GM21825 (cell line): Measurements from ENCODE around the gene ETV1.

Experiments used
- ATAC-seq: cut with Tn5 transposase; IDR thresholded peaks from one replicate; pipeline ENCODE4 v1.9.1; 2021; ENCODE audit warnings: mild to moderate bottlenecking, moderate library complexity; ENCODE audit not compliant: unreplicated experiment

Gene ETV1

DNA sequence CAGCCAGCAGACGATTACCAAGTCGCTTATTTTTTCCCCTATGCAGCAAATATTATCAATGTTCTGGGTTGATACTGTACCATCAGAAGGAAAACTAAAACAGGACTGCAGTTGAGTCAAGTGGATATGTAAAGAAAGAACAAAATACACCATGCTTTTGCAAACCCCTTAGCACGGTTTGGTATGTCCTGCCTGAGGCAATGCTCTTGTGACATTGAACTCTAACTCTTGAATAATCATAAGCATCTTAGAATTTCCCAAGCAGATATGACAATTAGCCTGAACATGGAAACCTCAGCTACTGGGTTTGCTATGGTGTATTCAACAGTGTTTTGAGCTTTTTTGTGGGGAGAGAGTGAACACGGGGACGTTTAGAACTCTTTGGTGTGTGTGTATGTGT is 107.4 kb downstream of the ETV1 start:
- no peak for ATAC-seq

DNA sequence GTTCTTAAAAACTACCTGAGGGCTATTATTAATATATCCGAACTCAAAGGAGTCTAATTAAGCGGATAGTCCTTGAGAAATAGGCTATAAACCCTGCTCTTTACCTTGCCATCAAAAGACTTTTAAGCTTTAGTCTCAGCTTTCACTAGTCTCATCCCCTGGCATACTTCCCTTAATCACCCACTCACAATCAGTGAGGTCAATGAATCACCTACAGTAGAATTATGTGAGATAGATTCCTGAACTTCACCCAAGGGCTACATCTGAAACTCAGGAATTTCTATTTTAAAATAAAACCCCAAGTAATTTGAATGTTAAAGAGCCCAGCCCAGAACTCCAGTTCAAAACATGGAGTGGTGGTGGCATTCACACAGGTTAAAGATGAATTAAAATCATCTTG is 108.7 kb downstream of the ETV1 start:
- ATAC-seq = no peak

DNA sequence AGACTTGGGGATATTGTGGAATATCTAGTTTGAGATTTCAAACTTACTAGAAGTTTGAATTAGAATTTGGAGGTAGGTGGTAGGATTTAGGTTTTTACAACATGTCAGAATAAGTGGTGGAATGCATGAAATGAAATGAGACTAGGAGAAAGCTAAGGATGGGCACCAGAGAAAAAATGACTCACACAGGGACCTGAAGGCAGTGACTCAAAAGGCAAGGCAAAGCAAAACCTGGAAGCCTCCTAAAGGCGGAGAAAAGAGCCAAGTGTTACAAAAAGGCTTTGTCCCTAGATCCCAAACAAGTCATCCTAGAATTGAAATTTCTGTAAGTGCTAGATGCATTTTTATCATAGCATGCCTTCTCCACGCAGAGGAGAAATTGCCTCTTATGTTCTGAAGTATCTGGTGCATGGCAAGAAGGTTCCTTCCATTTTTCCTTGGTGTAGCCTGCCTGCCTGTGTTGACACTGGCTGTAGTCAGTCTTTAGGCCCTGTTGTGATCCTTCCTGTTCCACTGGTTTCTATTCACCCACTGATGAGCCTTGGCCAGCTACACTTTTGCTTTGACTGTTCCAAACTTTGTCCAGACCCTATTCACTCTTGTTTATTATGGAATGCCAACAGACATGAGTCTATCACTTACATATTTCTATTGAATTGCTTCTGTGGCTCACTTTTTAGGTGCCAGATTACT is 109.3 kb downstream of the ETV1 start:
- ATAC-seq = no peak

DNA sequence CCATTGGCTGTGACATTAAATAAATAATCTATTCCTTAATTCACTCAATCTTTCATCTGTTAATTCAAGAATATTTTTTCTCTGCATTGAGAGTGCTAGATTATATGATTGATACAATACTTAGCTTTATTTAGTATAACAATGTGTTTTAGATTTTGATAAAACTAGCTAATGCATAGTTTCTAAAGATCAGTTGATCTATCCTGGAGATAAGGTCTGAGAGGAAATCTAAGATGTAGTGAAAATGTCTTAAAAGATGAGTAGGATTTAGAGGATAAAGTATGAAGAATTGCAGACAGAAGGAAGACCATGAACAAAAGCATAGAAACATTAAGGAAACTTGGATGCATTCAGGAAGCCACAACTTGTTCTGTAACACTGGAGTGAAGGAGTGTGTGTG is 110.3 kb downstream of the ETV1 start:
- ATAC-seq = no peak

DNA sequence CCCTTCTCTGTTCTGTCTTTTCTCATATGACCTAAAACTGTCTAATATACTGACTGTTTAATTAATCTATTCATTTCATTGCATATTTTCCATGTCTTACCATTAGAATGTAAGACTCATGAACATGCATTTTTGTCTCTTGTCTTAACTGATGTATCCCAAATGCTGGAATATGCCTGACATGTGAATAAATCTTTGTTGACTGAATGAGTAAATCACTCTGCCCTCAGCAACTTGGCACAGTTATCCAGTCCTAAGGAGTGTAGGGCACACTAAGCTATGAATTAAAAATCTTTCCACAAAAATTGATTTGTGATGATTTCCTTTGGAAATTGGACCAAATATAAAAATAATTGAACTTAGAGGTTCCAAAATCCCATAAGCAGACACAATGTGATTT is 111.3 kb downstream of the ETV1 start:
- no peak for ATAC-seq

DNA sequence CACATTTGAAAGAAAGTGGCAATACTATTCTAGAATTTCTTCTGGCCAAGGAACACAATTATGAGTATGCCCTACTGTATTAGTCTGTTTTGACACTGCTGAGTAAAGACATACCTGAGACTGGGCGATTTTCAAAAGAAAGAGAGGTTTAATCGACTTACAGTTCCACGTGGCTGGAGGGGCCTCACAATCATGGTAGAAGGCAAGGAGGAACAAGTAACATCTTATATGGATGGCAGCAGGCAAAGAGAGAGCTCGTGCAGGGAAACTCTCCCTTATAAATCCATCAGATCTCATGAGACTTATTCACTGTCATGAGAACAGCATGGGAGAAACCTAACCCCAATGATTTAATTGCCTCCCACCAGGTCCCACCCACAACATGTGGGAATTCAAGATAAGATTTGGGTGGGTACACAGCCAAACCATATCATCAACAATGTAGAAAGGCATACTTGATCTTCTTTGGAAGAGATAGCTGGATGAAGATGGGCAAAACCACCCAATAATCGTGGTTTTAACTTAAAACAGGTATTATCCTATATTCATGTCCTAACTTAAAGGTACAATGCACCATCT is 113.9 kb downstream of the ETV1 start:
- no peak for ATAC-seq

DNA sequence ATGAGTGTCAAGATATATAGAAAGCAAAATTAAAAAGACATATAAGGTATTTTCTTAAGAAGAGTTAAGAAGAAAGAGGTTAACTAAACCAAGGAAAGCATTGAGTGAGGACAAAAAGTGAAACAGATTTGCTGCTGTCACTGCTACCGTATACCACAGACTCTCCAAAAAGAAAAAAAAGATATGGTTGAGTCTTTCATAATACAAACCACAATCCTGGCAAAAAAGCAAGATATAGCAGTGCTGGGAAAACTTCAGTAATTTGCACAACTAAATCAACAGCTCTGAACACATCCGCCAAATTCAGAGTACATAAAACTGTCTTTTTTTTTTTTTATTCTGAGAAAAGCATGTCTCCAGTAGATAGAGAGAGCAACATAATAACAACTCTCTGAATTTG is 114.7 kb downstream of the ETV1 start:
- ATAC-seq = no peak

DNA sequence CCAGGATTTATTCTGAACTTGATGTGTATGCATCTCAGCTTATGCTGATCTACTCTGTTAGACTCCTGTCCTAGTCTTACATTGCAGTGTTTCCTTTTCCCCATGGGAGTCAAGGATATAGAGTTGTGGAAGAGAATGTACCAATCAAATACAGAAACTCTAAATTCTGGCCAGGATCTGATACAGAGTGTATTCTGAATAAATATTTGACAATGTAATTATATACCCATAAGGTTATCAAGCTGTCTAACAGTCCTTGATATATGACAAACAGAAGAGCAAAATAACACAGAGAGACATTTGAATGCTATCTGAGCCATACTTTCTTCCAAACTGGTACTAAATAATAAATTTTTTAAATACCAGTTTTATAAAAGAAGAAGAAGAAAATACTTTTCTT is 116.8 kb downstream of the ETV1 start:
- no peak for ATAC-seq

DNA sequence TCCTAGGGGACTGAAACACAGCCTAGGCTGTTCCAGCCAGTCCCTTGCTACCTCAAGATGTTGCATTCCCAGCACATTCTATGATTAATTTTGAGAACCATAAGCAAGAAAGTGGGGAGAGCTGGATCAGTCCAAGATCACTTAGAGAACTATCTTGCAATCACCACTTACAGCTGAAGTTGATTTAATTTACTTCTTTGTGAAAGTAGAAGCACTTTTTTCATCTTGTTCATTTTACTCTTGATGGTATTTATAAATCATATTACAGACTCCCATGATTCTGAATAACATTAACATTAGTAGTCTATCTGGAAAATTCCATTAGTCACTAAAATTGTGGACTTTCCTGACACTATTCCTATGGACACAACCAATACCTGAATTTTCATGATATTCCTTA is 118.5 kb downstream of the ETV1 start:
- ATAC-seq = no peak

DNA sequence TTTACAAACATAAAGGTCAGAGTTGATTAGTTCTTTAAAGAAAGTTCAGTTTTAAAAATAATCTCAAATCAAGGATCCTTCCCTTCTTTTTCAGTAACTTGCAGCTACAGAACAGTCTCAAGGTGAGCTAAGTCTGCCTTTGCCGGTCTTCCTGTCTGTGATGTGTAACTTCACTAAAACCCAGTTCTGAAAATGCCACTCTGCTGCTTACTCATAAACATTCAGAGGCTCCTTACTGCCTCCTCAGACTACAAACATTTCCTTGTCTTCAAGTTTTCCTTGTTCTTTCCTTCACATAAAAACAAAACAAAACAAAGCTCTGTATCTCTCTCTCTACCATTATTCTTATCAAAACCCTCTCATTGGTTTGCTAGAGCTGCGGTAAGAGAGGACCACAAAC is 128.7 kb downstream of the ETV1 start:
- no peak for ATAC-seq

DNA sequence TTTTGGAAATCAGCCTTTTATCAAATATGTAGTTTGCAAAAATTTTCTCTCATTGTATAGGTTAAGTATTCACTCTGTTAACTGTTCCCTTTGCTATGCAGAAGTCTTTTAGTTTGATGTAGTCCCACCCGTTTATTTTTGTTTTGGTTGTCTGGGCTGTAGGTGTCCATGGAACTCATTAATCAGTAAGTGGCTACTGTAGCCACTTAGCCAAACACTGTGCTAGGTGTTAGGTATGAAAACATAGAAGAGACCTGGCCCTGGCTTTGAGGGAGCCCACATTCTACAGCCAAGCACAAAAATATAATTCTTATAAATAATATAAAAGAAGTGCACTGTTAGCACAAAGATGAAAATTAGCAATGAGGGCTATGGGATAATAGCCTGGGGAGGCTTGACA is 133.5 kb downstream of the ETV1 start:
- no peak for ATAC-seq

DNA sequence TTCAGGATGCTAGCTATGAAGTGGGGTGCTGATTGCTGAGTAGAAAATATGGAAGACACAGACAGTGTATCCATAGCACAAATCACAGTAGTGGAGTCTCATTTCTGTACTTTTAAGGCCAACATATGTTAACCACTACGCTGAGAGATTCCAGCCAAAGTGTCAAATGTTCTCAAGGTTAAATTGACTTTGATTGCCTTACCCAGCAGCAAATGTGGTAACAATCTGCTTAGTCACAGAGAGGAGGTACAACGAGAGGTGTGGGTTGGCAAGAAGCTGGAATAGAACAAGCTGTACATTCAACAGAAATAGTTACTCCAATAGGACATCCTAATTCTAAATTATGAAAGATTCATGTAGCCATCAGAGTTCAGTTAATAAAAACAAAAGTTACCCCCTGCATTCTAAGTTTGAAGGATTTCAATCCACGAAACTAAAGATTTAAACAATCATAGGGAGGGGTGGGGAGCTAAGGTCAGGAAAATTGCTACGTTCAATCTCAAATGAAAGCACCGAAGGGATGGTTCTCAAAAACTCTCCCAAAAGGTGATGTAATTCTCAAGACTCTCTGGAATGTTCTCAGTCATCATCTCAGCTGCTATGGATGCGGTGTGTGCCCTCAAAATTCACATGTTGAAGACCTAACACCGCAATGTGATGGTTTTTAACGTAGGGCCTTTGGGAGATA is 137.0 kb downstream of the ETV1 start:
- ATAC-seq = no peak

DNA sequence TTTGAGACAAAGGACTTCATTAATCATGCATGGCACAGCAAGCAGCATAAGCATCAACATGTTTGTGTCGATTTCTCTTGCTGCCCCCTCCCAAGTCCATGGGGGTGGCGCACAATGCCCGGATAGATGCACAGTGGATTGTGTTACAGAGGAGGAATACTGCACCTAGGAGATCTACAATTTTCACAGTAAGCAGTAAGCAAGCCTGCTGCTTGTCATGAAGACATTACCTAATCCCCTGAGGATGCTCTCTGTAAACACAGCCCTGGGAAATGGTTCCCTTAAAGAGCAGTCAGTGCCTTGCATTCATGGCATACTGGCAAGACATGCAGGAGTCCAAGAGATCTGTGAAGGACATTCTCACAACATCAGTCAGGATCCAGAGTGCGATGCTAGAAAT is 137.7 kb downstream of the ETV1 start:
- ATAC-seq = no peak

DNA sequence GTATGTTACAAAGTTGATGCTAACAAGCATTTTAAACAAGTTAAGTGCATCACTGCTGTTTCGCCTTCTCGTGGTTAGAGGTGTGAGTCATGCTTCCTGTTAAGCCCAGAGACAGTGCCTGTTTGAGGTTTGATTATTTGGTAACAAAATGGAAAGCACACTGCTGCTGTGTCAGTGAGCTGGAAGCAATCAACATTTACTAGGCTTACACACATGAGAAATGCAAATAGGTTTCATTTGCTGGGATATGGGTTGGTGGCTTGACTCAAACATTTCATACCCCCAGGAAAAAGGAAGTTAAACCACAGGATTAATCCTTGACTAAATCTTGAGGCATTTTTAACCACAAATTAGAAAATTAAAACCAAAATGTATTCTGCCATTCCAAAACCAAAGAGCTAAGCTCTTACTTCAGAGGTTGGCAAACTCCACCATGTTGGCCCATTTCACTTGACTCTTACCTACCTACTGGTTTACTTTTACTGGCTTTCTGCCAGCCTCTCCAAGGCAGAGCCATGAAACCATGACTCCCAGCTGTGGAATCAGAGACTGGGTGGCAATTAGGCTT is 139.2 kb downstream of the ETV1 start:
- peak; percentile 99 for ATAC-seq

DNA sequence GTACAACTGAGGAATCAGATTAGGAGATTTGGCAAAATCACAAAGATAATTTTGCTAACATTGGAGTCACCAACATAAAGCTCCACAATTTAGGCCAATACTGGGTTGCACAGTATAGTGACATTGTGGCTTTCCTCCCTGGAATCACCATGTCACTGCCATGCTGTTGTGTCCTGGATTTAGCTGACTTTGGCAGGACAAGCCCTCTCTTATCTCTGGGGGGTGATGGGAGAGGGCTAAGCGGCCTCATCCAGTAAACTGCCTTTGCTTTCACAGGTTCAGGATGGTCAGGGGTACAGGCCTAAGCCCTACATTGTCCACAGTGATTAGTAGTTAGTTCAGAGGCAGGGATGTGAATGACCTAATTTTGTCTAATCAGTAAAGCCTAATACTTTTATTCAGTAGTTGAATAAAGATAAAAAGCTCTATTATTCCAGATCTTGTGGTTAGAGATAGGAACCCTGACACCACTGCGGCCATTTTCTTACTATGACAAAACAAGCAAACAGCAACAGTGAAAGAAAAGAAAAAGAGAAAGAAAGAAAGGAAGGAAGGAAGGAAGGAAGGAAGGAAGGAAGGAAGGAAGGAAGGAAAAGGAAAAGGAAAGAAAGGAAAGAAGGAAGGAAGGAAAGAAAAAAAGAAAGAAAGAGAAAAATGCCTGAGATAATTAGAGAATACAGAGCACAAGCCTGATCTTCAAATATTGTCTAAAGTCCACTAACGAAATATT is 140.1 kb downstream of the ETV1 start:
- ATAC-seq = no peak

DNA sequence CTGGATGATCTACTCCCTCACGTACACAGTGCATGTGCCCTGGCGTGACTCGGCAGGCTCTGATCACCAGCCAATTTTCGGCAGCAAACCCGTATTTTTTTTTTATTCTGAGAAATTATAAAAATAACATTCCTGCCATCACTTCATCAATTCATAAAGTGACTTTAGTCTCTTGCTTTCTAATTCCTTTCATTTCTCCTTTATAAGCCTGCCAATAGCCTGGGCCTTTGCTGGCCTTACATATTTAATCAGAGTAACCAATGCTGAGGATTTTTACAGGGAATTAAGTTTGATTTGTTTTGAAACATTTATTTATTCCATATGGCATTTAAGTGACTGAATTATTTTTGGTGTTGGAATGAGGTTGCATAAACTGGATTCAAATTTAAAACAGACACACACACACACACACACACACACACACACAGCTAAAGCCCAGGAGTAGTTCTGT is 140.8 kb downstream of the ETV1 start:
- ATAC-seq = no peak

DNA sequence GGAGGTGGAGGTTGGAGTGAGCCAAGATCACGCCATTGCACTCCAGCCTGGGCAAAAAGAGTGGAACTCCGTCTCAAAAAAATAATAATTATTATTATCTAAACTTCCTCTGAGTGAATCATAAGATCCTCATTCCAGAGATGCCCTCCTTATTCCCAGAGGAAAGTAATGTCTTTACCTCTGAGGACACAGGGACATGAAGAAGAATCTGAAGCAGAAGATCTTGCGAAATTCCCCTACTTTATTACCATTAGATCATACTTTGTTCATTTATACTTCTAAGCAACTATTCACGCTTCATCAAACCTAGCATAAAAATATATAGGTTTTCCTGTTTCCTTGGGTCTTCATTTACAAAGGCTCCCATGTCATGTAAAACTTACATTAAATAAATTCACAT is 143.1 kb downstream of the ETV1 start:
- no peak for ATAC-seq

DNA sequence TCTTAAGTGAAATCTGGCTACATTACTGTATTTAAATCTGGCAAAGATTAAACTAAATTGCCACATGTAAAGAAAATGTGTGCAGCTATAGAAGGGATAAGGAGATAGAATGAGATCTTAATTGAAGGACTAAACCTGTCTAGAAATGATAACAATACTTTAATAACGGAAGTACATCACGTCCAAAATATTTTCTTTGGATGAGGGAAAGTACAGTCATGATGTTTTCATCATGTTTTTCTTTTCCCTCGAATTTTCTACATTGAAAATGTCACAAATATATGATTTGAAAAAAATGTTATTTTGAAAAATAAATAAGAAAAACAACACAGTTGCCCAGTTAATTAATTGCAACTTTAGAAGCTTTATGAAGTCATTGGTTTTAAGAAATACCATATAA is 143.9 kb downstream of the ETV1 start:
- ATAC-seq = no peak

DNA sequence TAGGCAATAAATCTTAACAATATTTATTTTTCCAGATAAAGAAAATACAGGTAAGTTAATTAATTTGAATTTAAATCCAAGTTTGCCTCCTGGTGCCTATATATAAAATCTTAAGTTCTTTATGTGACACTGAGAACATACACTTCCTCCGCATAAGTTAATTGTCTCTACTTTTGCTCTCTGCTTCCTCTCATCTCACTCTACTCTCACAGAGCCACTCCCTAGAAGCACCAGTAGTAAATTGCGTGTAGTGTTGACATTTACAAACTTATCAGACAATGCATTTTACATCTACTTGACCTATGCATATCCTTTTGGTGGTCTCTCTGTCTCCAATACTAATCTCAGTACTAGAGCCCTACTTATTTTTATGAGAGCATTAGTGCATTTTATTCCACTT is 144.5 kb downstream of the ETV1 start:
- no peak for ATAC-seq

DNA sequence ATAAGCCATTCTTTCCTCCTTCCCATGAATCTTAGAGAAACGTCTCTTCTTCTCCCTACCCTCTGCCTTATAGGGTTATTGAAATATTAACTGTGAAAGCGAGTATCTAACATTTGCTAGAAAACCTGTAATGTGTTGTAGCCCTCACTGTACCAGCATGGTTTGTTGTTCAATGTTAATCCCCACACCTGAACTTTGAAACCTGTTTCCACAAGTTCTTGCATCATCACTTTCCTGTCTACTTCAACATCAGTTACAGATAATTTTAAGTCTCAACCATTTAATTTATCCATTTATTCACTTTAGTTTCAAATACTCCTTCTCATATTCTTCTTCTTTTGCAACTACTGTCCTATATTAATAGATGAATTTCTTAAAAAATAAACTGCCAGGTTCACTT is 148.2 kb downstream of the ETV1 start:
- ATAC-seq = no peak
